MM.1S (cell line): ENCODE data around the gene TPR.

Experiments used
- CTCF ChIP-seq: fragments of 300-600 bp; sonication (generic); IDR thresholded peaks from 2 replicates; pipeline ENCODE4 v1.5.1; 2016; ENCODE audit warnings: antibody characterized with exemption, low read length, mixed read lengths
- EZH2phosphoT487 ChIP-seq: fragments of 300-600 bp; sonication (generic); IDR thresholded peaks from 2 replicates; pipeline ENCODE4 v1.6.1; 2018; ENCODE audit warnings: antibody characterized with exemption, low read length

DNA sequence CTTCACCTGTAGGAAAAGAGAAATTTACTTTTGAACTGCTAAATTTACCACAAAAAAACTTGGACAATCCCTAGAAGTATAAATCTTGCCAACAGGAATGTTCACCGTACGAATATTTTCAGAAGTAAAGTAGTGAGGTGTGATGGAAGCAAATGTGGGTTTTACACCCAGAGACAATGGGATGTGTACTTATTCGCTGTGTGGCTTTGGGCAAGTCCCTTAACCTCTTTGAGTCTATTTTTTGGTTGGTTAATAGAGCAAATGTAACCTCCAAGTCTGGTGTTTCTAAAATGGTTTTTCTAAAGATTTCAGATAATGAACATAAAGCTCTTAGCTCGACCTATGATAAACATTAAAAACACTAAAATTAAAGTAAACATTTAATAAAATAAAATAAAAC is 51.2 kb downstream of the TPR start:
- no peak for TF ChIP-seq CTCF
- no peak for TF ChIP-seq EZH2phosphoT487
